Esophagus muscularis mucosa (tissue), 4 donors: ENCODE data around the gene ADSS2.

ENCODE experiments used
- CTCF ChIP-seq, 3 experiments: fragments of 200-600 bp in 2 of 3; fragments of 450-650 bp in 1 of 3; sonication (generic) in 2 of 3; IDR thresholded peaks; one replicate each; pipeline ENCODE4 v1.5.1; 2017 to 2019; ENCODE audit warnings: antibody characterized with exemption in 3 of 3, mild to moderate bottlenecking in 2 of 3, moderate library complexity in 1 of 3
- EP300 ChIP-seq: sonication (generic); formaldehyde crosslinking; IDR thresholded peaks from one replicate; pipeline ENCODE4 v1.6.1; 2017; ENCODE audit warnings: antibody characterized with exemption
- POLR2AphosphoS5 ChIP-seq, 2 donors: sonication (generic); formaldehyde crosslinking; IDR thresholded peaks; one replicate each; pipeline ENCODE4 v1.6.1; 2017; ENCODE audit warnings: antibody characterized with exemption in 2 of 2

DNA sequence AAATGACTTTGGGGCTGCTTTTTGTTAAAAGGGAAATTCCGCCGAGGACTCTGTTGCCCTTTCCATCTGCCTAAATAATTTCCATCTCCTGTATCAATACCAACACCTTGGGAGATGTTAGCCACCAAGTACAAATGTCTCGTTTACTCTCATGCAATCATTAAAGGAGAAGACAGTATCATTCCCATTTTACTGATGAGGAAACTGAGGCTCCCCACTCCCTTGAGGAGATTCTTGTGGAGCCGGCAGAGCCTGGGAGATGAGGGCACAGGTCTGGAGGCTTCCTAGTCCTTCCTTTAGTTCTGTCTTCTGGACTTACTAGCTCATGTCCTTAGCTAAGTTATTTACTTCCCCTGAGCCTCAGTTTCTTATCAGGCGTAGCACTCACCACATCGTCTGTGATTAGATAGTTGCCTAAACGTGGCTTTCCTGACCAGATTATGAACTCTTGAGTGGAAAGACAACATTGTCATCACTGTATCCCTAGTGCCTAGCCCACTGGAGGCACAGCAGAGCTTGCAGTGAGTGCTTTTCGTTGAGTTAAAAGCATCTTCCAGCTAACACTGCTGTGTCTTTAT lies 81.6 kb downstream of the ADSS2 start:
- no peak for TF ChIP-seq EP300
- no peak for TF ChIP-seq CTCF (IDR thresholded peaks at IDR 0.05)
- TF ChIP-seq POLR2AphosphoS5 (IDR thresholded peaks at IDR 0.05), result no peak
